NB4 (cell line): ENCODE data around the gene TMEM219.

Source experiments
- DNase-seq: peaks from one replicate; pipeline ENCODE4 v3.0.0; 2010; ENCODE audit warnings: low read depth
- H3K4me3 ChIP-seq: one replicate; pipeline ENCODE4 v1.5.1; 2011; ENCODE audit warnings: mild to moderate bottlenecking, low read depth, low read length, moderate library complexity
- MYC ChIP-seq: IDR thresholded peaks from 2 replicates; pipeline ENCODE4 v1.6.1; 2011; ENCODE audit warnings: low read depth, low read length
- POLR2A ChIP-seq: IDR thresholded peaks from 2 replicates; pipeline ENCODE4 v1.6.1; 2011; ENCODE audit warnings: mild to moderate bottlenecking; ENCODE audit not compliant: insufficient read length; ENCODE audit errors: extremely low read depth
- TF ChIP-seq, protein P1 (sequence below): IDR thresholded peaks from 2 replicates; pipeline ENCODE4 v1.6.1; 2011; ENCODE audit warnings: low read depth, low read length
- TF ChIP-seq, protein P2 (sequence below): IDR thresholded peaks from one replicate; pipeline ENCODE4 v1.5.1; 2012; ENCODE audit warnings: low read depth, low read length

Gene TMEM219

DNA sequence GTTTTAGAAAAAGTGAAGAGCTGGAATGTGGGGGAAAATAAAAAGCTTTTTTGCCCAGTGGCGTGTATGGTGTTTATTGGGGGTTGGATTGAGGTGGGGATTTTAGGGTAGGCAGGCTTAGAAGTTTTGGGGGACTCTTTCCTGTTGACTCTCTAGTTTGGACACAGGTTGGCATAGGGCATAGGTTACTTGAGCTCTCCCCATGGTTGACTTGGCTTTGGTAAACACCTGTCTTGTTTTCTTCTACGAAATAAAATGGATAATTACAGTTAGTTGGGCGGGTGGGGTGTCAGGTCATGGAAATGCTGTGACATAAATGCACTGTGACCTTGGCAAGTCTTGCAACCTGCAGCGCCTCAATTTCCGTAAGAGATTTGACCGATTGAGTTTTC, 11.1 kb downstream of the TMEM219 start:
- no peak overlapping the region for H3K4me3 ChIP-seq
- TF ChIP-seq, protein P1, sequence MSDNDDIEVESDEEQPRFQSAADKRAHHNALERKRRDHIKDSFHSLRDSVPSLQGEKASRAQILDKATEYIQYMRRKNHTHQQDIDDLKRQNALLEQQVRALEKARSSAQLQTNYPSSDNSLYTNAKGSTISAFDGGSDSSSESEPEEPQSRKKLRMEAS, result no peak
- peak; percentile 42; the same call in 1 of the 2 replicates for TF ChIP-seq MYC
- DNase-seq, result no peak

DNA sequence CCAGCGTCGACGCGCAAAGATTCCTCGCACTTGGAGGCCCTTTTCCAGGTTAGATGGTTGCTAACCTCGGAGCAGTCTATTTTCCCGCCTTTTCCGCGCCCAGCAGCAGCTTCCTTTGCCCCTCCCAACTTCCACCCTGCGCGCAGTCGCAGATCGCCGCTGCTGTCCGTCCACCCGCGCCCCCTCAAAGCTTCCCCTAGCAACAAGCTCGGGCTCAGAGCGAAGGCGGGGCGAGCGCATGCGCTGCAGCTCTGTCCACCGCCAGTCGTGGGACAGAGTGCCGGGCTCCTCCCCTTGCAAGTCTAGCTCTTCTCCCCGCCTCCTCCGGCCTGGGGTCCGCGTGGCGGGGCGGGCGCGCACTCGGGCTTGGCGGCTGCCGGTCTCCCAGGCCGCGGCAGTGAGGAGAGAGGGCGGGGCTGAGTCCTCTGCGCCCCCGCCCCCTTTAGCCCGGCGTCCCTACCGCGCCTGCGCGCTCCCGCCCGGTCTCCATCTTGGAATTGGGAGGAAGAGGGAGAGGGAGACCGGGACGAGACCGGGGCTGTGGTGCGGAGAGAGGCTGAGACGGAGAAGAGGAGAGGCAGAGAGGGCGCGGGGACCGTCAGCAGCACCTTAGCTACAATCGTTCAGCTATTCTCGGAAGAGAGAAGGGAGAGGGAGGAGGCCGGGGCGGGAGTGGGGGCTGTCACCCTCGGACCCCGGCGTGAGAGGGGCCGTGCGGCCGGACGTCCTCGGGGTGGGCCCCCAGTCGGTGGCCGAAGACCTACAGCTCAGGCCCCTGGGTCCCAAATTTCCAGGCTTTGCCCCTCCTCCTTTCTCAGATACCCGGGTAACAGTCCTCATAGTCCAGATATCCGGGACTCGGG, 11.7 kb downstream of the TMEM219 start, which contains the start of gene TAOK2:
Gene TAOK2 (plus strand): TSS at position 485 of the 863 bp plus-strand sequence. CDS start 3,905 bp downstream, outside the sequence.
- TF ChIP-seq POLR2A (peak; percentile 78), MYC (peak; percentile 91)
- TF ChIP-seq, protein P1, result peak; percentile 73
- TF ChIP-seq, protein P2, sequence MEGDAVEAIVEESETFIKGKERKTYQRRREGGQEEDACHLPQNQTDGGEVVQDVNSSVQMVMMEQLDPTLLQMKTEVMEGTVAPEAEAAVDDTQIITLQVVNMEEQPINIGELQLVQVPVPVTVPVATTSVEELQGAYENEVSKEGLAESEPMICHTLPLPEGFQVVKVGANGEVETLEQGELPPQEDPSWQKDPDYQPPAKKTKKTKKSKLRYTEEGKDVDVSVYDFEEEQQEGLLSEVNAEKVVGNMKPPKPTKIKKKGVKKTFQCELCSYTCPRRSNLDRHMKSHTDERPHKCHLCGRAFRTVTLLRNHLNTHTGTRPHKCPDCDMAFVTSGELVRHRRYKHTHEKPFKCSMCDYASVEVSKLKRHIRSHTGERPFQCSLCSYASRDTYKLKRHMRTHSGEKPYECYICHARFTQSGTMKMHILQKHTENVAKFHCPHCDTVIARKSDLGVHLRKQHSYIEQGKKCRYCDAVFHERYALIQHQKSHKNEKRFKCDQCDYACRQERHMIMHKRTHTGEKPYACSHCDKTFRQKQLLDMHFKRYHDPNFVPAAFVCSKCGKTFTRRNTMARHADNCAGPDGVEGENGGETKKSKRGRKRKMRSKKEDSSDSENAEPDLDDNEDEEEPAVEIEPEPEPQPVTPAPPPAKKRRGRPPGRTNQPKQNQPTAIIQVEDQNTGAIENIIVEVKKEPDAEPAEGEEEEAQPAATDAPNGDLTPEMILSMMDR, result no peak
- peak within 1 kb of the TSS; percentile 87 for H3K4me3 ChIP-seq
- peak; percentile 99 for DNase-seq

DNA sequence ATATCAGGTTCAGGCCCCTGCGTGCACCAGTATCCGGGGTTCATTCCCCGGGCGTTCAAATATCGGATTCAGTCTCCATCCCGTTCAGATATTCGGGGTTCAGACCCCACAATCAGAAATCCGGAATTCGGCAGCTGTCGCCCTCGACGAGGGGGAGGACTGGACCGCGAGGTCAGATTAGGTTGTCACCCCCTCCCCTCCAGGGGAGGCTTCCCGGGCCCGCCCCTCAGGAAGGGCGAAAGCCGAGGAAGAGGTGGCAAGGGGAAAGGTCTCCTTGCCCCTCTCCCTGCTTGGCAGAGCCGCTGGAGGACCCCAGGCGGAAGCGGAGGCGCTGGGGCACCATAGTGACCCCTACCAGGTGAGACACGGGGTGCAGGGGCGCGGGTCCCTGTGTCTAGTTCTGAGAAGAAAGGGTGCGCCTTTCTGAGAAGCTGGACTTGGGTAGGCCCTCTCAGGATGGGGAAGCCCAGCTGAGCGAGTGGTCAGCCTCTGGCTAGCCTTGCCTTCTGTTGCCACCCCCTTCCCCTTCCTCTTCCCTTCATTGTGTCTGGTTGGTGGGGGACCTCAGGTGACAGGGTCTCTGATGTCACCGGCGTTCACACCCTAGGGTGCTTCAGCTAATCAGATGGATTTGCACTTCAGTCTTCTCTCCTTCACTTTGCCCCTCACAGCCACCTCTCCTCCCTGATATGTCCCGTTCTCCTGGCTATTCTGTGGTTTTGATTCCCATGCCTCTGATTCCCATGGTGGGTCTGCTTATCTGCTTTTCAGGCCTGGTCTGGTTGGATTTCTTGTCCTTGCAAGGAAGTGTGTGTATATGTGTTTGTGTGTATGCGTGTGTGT, 12.6 kb downstream of the TMEM219 start:
- H3K4me3 ChIP-seq, result peak overlapping the region; percentile 87
- TF ChIP-seq POLR2A (no peak), MYC (no peak)
- TF ChIP-seq, protein P1, result no peak
- TF ChIP-seq, protein P2, result no peak
- peak; percentile 49 for DNase-seq

DNA sequence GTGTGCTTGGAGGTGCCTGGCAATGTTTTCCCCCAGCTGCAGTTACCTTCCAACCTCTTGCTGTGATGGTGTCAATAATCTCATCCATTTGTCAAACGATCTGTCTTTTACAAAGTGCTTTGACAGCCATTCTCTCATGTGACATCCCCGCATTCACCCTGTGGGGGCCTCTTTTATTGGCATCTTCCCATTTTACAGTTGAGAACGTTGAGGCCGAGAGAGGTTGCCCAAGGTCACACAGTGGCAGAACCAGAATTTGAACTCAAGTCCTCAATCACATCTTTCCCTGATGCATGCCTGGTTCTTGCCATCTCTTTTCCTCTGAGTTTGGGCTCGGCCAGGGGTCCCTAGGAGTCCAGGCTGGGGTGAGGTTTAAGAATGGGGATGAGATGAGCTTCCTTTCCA, 13.3 kb downstream of the TMEM219 start:
- DNase-seq, result no peak
- H3K4me3 ChIP-seq, result peak overlapping the region; percentile 87
- TF ChIP-seq, protein P2, result no peak
- TF ChIP-seq, protein P1, result no peak
- TF ChIP-seq MYC (no peak), POLR2A (no peak)

DNA sequence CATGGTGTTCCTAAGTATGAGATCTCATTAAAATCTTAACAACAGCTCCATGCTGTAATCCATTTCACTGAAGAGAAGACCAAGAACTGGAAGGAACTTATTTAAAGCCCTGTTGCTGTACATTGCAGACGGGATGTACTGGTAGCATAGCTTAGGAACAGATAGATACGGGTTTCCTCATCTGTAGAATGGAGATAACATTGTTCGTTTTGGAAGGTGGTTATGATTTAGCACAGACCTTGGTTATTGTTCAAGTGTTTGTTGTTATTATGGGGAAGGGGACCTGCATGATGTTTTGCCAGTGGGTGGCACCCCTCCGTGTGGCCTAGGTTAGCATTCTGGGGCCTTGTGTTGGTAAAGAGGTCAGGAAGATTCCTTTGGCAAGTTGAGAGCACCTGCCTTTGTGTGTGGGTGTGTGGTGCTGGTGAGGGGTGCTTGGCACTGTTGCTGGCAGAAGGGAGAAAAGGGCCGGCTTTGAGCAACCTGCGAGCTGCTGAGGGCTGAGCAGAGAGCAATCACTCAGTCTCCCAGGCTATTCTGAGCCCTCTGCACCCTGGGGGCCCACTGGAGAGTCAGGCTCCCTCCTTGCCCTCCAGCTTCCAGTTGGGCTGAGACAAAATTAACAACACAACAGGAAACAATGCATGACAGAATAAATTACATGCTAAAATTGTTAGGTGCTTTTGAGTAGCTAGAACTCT, 14.1 kb downstream of the TMEM219 start:
- TF ChIP-seq, protein P1, result no peak
- TF ChIP-seq POLR2A (no peak), MYC (no peak)
- TF ChIP-seq, protein P2, result no peak
- H3K4me3 ChIP-seq, result peak overlapping the region; percentile 87
- DNase-seq, result no peak
